ENCODE measurements around the gene SRI.
"Not testable (repeated sequence)": the region's sequence is repeated elsewhere in the genome, so short reads cannot be mapped to it uniquely, and the experiment has no call there.

The SRI gene

GRCh38 chr7:88219781-88220747, at the start of gene SRI:
SRI (minus strand) TSS chr7:88220038; CDS start chr7:88220026, 12 bp downstream.
- CTCF ChIA-PET = interaction anchor here (0.8 to 1.9 kb wide), 10 partner anchors 8 to 126 kb away, joined by 3 to 8 read pairs (median 5); no protein-coding TSS in a partner anchor
- POLR2A ChIA-PET = interaction anchor here (0.6 kb wide), 1 partner anchor 51 kb away, joined by 4 read pairs; no protein-coding TSS in a partner anchor
- DNase-seq (ENCODE audit: extremely low spot score) = peak; percentile 89
- TF ChIP-seq CTCF (IDR thresholded peaks at IDR 0.05; ENCODE audit: control extremely low read depth, extremely low read depth, low read depth, missing control alignments) = peak; percentile 52

GRCh38 chr7:88269586-88269985, 49.7 kb upstream of the SRI start:
- ChIA-PET CTCF (no interaction called here), POLR2A (no interaction called here)

GRCh38 chr7:88268858-88269257, 49.0 kb upstream of the SRI start:
- POLR2A ChIA-PET = no interaction called here
- CTCF ChIA-PET = no interaction called here
- no peak for DNase-seq (ENCODE audit: extremely low spot score)

More at GRCh38 chr7:88269586-88269985, 49.7 kb upstream of the SRI start:
- no peak for TF ChIP-seq CTCF (IDR thresholded peaks at IDR 0.05; ENCODE audit: control extremely low read depth, extremely low read depth, low read depth, missing control alignments)
- no peak for DNase-seq (ENCODE audit: extremely low spot score)

GRCh38 chr7:88268051-88268450, 48.2 kb upstream of the SRI start:
- POLR2A ChIA-PET = no interaction called here
- no peak for DNase-seq (ENCODE audit: extremely low spot score)
- CTCF ChIA-PET = no interaction called here
- TF ChIP-seq CTCF (IDR thresholded peaks at IDR 0.05; ENCODE audit: control extremely low read depth, extremely low read depth, low read depth, missing control alignments) = no peak

More at GRCh38 chr7:88268858-88269257, 49.0 kb upstream of the SRI start:
- TF ChIP-seq CTCF (IDR thresholded peaks at IDR 0.05; ENCODE audit: control extremely low read depth, extremely low read depth, low read depth, missing control alignments) = no peak

- no peak for DNase-seq (ENCODE audit: extremely low spot score)
- ChIA-PET CTCF (no interaction called here), POLR2A (no interaction called here)
- no peak for TF ChIP-seq CTCF (IDR thresholded peaks at IDR 0.05; ENCODE audit: control extremely low read depth, extremely low read depth, low read depth, missing control alignments)
These were observed 47.6 kb upstream of the SRI start for GRCh38 chr7:88267421-88267820.

GRCh38 chr7:88264987-88265386, 45.1 kb upstream of the SRI start:
- POLR2A ChIA-PET; CTCF ChIA-PET; DNase-seq (ENCODE audit: extremely low spot score): not testable (repeated sequence)

- no peak for DNase-seq (ENCODE audit: extremely low spot score)
- CTCF ChIA-PET = no interaction called here
- POLR2A ChIA-PET = no interaction called here
- TF ChIP-seq CTCF (IDR thresholded peaks at IDR 0.05; ENCODE audit: control extremely low read depth, extremely low read depth, low read depth, missing control alignments) = no peak
These were observed 42.7 kb upstream of the SRI start for GRCh38 chr7:88262562-88262961.

Data from GM10248 (cell line).